GM12875 (cell line): ENCODE results near the gene CAPRIN1.
A peak's percentile ranks its signal among the peaks of the same experiment; 100 is the strongest.

Source experiments
- H3K4me3 ChIP-seq: one replicate; pipeline ENCODE4 v1.5.1; 2011; ENCODE audit warnings: low read depth, low read length, control low read depth
- TF ChIP-seq, protein P1 (sequence below): IDR thresholded peaks from 2 replicates; pipeline ENCODE4 v1.5.1; 2011; ENCODE audit warnings: low read depth, mild to moderate bottlenecking, control low read depth, inconsistent platforms, low read length, moderate library complexity, borderline replicate concordance; ENCODE audit not compliant: insufficient read depth

The CAPRIN1 gene

DNA sequence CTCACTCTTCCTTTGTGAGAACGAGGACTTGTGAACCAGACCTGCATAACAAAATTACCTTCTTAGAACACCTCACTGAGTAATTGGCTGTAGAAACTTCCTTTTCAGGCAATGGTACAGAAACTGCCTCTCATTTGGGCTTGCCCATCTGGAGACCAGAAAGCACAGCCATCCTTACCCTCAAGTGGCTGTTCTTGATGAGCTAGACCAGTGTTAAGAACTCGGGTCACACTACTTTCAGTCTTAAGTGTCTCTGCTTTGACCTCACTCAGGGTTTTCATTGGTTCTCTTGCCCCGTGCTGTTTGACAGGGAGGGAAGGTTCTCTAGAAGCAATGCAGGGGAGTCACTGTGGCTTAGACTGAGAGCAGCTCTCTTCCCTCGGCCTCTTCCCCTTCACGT, 83.2 kb downstream of the CAPRIN1 start:
- no peak overlapping the region for H3K4me3 ChIP-seq
- TF ChIP-seq, protein P1, sequence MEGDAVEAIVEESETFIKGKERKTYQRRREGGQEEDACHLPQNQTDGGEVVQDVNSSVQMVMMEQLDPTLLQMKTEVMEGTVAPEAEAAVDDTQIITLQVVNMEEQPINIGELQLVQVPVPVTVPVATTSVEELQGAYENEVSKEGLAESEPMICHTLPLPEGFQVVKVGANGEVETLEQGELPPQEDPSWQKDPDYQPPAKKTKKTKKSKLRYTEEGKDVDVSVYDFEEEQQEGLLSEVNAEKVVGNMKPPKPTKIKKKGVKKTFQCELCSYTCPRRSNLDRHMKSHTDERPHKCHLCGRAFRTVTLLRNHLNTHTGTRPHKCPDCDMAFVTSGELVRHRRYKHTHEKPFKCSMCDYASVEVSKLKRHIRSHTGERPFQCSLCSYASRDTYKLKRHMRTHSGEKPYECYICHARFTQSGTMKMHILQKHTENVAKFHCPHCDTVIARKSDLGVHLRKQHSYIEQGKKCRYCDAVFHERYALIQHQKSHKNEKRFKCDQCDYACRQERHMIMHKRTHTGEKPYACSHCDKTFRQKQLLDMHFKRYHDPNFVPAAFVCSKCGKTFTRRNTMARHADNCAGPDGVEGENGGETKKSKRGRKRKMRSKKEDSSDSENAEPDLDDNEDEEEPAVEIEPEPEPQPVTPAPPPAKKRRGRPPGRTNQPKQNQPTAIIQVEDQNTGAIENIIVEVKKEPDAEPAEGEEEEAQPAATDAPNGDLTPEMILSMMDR: no peak

DNA sequence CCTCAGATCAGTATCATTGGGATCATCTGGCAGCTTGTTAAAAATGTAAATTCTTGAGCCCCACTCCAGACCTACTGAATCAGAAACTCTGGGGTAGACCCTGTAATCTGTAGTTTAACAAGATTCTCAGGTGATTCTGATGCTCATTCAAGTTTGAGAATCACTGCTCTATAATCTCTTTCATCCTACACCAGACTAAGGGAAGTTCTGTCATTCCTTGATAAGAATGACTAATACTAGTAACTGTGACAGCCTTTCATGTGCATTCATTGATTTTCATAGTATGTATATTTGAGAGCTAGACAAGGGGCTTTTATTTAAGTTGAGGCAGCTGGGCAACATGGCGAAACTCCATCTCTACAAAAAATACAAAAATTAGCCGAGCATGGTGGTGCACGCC, 83.9 kb downstream of the CAPRIN1 start:
- TF ChIP-seq, protein P1: no peak

DNA sequence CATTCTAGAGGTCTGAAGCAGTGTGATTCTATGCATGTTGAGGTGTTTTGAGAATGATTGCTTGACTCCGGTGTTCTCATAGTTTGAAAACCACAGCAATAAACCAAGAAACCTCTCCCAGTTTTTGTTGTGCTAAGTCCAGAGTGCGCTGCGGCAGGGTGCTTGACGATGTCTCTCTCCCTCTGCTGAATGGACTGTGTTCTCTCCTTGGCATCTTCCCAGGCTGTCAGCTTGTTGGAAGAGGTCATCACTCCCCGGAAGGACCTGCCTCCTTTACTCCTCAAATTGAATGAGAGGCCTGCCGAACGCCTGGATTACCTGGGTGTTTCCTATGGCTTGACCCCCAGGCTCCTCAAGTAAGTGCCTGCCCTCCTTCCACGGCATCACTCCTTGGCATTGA, 84.9 kb downstream of the CAPRIN1 start:
- no peak overlapping the region for H3K4me3 ChIP-seq
- TF ChIP-seq, protein P1: no peak

More for the DNA sequence above, 83.9 kb downstream of the CAPRIN1 start:
- no peak overlapping the region for H3K4me3 ChIP-seq

DNA sequence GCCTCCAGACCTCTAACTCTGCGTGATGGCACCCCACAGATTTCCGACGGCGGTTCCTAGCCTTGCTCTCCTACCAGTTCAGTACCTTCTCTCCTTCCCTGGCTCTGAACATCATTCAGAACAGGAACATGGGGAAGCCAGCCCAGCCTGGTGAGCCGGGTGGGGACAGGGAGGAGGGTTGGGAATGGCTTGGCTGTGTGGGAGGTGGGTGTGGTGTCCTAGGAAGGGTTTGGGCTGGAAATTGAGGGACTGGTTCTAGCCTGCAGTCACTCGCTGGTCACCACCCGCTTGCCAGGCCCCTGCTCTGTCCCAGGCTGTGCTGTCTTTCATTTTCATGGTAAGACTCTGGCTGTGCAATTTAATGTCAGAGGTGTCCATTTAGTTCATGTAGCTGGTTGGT, 87.8 kb downstream of the CAPRIN1 start:
- H3K4me3 ChIP-seq: no peak overlapping the region
- TF ChIP-seq, protein P1: no peak

DNA sequence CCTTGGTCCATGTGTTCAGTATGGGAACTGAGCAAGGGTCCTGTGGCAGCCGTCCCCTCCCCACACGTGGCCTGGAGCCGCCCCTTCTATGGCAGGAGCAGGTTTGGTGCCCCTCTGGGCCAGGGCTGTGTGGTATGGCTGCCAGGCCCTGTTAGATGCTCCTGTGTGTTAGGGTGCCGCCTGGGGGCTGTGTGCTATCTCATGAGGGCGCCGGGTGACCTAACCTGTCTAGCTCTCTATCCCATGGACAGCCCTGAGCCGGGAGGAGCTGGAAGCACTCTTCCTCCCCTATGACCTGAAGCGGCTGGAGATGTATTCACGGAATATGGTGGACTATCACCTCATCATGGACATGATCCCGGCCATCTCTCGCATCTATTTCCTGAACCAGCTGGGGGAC, 88.6 kb downstream of the CAPRIN1 start:
- TF ChIP-seq, protein P1: no peak
- no peak overlapping the region for H3K4me3 ChIP-seq

DNA sequence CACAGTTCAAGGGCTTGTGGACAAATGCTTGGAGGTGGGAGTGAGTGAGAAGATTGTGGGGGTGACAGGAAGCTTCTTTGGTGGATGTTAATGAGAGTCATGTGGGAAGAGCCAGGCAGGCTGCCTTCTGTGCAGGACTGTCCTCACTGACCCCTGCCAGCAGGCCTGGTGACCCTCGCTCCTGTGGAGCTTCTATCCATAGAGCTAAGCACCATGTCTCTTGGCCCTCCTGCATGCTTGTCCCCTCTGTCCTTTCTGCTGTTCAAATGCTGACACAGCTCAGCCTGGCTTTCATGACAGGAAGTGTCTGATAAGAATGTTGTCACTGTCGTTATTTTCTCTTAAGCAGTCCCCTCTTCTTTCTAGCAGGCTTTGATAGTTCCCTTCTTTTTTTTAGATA, 91.5 kb downstream of the CAPRIN1 start:
- no peak overlapping the region for H3K4me3 ChIP-seq
- TF ChIP-seq, protein P1: no peak

DNA sequence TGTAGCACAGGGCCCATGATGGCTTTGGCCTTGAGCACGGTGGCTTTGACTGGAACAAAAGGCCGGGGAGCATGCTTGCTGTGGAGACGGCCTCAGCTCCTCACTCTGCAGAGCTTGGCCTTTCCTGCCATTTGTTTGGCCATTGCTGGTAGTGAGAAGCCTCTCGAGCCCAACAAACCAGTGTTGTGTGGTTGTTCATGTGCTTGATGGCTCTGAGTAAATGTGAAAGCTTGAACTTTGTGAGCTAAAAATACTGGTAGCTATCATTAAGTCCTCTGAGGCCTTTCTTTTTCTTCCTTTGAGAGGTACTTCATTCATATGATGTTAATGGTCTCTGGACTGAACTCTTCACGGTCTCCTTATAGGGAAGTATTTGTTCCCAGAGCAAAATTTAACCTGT, 93.5 kb downstream of the CAPRIN1 start:
- peak overlapping the region; percentile 11 for H3K4me3 ChIP-seq
- TF ChIP-seq, protein P1: no peak
